Spleen (tissue), 7 donors: ENCODE measurements around the gene PLBD2.

ENCODE experiments used
- CTCF ChIP-seq, 11 experiments: fragments of 200-600 bp in 7 of 11; fragments of 450-650 bp in 4 of 11; sonication (generic) in 4 of 11; IDR thresholded peaks in 8 of 11; conservative IDR thresholded peaks in 3 of 11; 1 replicate in 7 of 11; 2 replicates in 4 of 11; pipeline versions ENCODE4 v1.4.0 to v1.8.0; 2016 to 2021; ENCODE audit warnings: antibody characterized with exemption in 11 of 11, inconsistent platforms in 4 of 11, mild to moderate bottlenecking in 1 of 11
- POLR2A ChIP-seq, 3 donors: fragments of 450-650 bp; IDR thresholded peaks; one replicate each; pipeline ENCODE4 v1.5.1; 2017; ENCODE audit warnings: antibody characterized with exemption in 3 of 3, mild to moderate bottlenecking in 1 of 3
- donor health status: DM: no; HTN: no; CAD: no; lungs with moderate emphysema.
- donor health status: DM: no; HTN: no; CAD: no.
- donor health status: DM: no; HTN: no; CAD: no.

GRCh38 chr12:113381220-113381619 is 22.8 kb downstream of the PLBD2 start:
- TF ChIP-seq CTCF (IDR thresholded peaks at IDR 0.05 in 8 of 11, conservative IDR thresholded peaks at IDR 0.05 in 3 of 11) = no peak
- TF ChIP-seq POLR2A (IDR thresholded peaks at IDR 0.05) = no peak
